ENCODE results near the gene CLDN24. TPM values are rescaled to one million over a fixed set of nuclear protein-coding genes. Genes with fewer than 3 reads are reported as not detected.

The CLDN24 gene
- total RNA-seq, 1 donor from 2014 or later: not detected

DNA sequence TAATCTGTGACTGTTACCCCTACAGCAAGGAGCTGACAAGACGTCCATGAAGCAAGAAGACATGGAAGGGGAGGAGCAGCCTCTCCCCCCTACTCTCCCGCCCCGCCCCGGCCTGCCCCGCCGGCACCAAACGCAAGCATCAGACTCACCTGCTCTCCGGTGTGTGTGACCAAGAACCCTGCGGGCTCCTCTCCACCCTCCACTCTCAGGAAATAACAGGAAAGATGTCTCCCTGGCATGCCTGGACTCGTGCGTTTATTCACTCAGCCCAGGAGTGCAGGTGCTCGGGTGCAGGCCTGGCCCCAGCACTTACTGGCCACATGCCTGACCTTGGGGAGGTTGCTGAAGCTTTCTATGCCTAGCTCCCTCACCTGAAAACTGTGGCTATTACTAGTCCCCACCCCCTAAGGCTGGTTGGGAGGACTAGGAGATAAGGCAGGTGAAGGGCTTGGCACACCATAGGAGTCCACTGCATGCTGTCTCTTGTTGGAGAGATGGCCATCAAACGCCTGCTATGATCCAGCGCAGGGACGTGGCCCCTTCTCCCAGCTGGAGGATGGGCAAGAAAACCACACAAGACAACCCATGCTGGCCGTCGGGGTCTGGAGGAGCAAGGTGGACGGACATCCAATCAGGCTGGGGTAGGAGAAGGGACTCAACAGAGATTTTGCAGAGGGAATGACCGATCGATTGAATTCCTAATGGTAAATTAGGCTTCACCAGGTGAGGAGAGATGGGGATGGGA, 34.9 kb upstream of the CLDN24 start:
- H3K79me2 ChIP-seq (ENCODE audit: insufficient read depth, low read length): no peaks in the 10 kb centered on the region
- no peak overlapping the region for H3K4me2 ChIP-seq (ENCODE audit: low read length)
- no peak for FAIRE-seq
- no peaks in the 10 kb centered on the region for H4K20me1 ChIP-seq (ENCODE audit: insufficient read depth, low read length)
- no peak overlapping the region for H3K27ac ChIP-seq (ENCODE audit: low read depth, low read length)
- H3K4me1 ChIP-seq (ENCODE audit: insufficient read depth, low read length): peaks cover 25% of the 10 kb centered on the region
- H3K27me3 Mint-ChIP-seq (ENCODE audit: low read depth, unreplicated experiment): no peaks in the 10 kb centered on the region
- peaks cover 4% of the 10 kb centered on the region for H3K36me3 Mint-ChIP-seq (ENCODE audit: low read depth, unreplicated experiment)
- DNase-seq (ENCODE audit: low read depth): no peak
- TF ChIP-seq, protein P1, sequence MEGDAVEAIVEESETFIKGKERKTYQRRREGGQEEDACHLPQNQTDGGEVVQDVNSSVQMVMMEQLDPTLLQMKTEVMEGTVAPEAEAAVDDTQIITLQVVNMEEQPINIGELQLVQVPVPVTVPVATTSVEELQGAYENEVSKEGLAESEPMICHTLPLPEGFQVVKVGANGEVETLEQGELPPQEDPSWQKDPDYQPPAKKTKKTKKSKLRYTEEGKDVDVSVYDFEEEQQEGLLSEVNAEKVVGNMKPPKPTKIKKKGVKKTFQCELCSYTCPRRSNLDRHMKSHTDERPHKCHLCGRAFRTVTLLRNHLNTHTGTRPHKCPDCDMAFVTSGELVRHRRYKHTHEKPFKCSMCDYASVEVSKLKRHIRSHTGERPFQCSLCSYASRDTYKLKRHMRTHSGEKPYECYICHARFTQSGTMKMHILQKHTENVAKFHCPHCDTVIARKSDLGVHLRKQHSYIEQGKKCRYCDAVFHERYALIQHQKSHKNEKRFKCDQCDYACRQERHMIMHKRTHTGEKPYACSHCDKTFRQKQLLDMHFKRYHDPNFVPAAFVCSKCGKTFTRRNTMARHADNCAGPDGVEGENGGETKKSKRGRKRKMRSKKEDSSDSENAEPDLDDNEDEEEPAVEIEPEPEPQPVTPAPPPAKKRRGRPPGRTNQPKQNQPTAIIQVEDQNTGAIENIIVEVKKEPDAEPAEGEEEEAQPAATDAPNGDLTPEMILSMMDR (IDR thresholded peaks at IDR 0.05; ENCODE audit: insufficient read depth, low read depth, low read length): no peak
- no peak for TF ChIP-seq EZH2 (IDR thresholded peaks at IDR 0.05; ENCODE audit: insufficient read depth, low read length)
- no peaks in the 10 kb centered on the region for H3K36me3 ChIP-seq (ENCODE audit: insufficient read depth, low read length)
- no peaks in the 10 kb centered on the region for H3K27me3 ChIP-seq (ENCODE audit: insufficient read depth, low read length)
- H3K4me1 Mint-ChIP-seq (ENCODE audit: low read depth, unreplicated experiment): peaks cover 15% of the 10 kb centered on the region
- no peak overlapping the region for H3K27ac Mint-ChIP-seq (ENCODE audit: unreplicated experiment)
- H3K4me3 Mint-ChIP-seq (ENCODE audit: unreplicated experiment): no peak overlapping the region
- no peaks in the 10 kb centered on the region for H3K9me3 ChIP-seq (ENCODE audit: insufficient read depth, low read depth, low read length)
- H3K9ac ChIP-seq (ENCODE audit: low read length): no peak overlapping the region
- H3K9me3 Mint-ChIP-seq (ENCODE audit: unreplicated experiment): peaks cover 7% of the 10 kb centered on the region
- H2AFZ ChIP-seq (ENCODE audit: low read depth, low read length): no peak overlapping the region
- no peak overlapping the region for H3K4me3 ChIP-seq (ENCODE audit: insufficient read depth, low read depth, low read length)

DNA sequence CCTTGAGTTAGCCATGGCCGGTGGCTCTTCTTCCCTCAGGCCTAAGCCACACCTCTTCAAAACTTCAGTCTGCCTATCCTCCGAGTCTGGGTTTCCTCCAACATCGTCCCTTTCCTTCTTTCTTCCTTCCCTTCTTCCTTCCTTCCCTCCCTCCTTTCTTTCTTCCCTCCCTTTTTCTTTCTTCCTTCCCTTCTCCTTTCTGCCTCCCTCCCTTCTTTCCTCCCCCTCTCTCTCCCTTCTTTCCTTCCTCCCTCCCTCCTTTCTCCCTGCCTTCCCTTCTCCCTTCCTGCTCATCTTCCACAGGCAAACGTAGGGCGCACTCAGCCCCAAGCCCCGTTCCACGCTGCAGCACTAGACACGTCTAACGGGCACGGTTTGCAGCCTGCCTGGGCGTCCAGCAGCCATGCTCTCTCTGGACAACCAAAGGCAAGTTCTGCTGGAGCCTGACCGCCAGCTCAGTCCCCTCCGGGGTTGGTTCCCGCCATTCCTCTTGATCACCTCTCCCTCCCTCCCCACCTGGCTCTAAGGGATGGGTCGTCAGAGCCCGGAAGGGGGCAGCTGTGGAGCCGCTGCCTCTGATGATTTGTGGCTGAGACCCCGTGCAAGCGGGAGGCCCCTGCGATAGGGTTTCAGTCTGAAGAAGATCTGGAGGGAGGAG, 34.1 kb upstream of the CLDN24 start:
- Mint-ChIP-seq H3K36me3 (ENCODE audit: low read depth, unreplicated experiment) (peaks cover 4% of the 10 kb centered on the region), H3K9me3 (ENCODE audit: unreplicated experiment) (peaks cover 7% of the 10 kb centered on the region), H3K4me3 (ENCODE audit: unreplicated experiment) (no peak overlapping the region), H3K4me1 (ENCODE audit: low read depth, unreplicated experiment) (peaks cover 15% of the 10 kb centered on the region), H3K27ac (ENCODE audit: unreplicated experiment) (no peak overlapping the region), H3K27me3 (ENCODE audit: low read depth, unreplicated experiment) (no peaks in the 10 kb centered on the region)
- TF ChIP-seq EZH2 (IDR thresholded peaks at IDR 0.05; ENCODE audit: insufficient read depth, low read length): no peak
- TF ChIP-seq, protein P1 (IDR thresholded peaks at IDR 0.05; ENCODE audit: insufficient read depth, low read depth, low read length): no peak
- Histone ChIP-seq H3K36me3 (ENCODE audit: insufficient read depth, low read length) (no peaks in the 10 kb centered on the region), H3K4me1 (ENCODE audit: insufficient read depth, low read length) (peaks cover 25% of the 10 kb centered on the region), H3K4me2 (ENCODE audit: low read length) (peak overlapping the region; percentile 60), H4K20me1 (ENCODE audit: insufficient read depth, low read length) (no peaks in the 10 kb centered on the region), H3K79me2 (ENCODE audit: insufficient read depth, low read length) (no peaks in the 10 kb centered on the region), H3K9ac (ENCODE audit: low read length) (peak overlapping the region; percentile 25), H3K4me3 (ENCODE audit: insufficient read depth, low read depth, low read length) (no peak overlapping the region), H3K27ac (ENCODE audit: low read depth, low read length) (peak overlapping the region; percentile 50), H3K27me3 (ENCODE audit: insufficient read depth, low read length) (no peaks in the 10 kb centered on the region), H2AFZ (ENCODE audit: low read depth, low read length) (no peak overlapping the region), H3K9me3 (ENCODE audit: insufficient read depth, low read depth, low read length) (no peaks in the 10 kb centered on the region)
- DNase-seq (ENCODE audit: low read depth): no peak
- no peak for FAIRE-seq

DNA sequence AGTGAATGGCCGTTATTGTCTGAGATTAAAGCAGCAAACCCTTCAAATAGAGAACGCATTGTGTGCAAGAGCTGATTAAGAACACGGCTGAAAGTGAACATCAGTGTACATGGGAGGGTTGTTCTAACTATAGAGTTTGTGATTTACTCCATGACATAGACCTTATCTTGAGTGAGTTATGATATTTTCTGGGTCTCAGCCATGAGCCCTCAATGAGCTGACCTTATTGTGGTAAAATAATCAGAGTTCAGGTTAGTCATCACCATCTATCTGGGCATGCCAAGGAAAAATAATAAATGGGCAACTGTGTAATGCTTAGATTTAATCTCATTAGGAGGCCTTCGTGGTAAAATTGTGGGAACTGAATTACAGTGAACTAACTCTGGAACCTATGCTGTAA, 33.2 kb upstream of the CLDN24 start:
- peak; percentile 93 for DNase-seq (ENCODE audit: low read depth)
- peaks cover 4% of the 10 kb centered on the region for H3K36me3 Mint-ChIP-seq (ENCODE audit: low read depth, unreplicated experiment)
- Histone ChIP-seq H2AFZ (ENCODE audit: low read depth, low read length) (no peak overlapping the region), H3K9ac (ENCODE audit: low read length) (peak overlapping the region; percentile 1), H3K27ac (ENCODE audit: low read depth, low read length) (peak overlapping the region; percentile 50), H3K79me2 (ENCODE audit: insufficient read depth, low read length) (no peaks in the 10 kb centered on the region), H3K36me3 (ENCODE audit: insufficient read depth, low read length) (no peaks in the 10 kb centered on the region), H3K4me2 (ENCODE audit: low read length) (peak overlapping the region; percentile 60), H3K4me1 (ENCODE audit: insufficient read depth, low read length) (peaks cover 25% of the 10 kb centered on the region), H3K4me3 (ENCODE audit: insufficient read depth, low read depth, low read length) (no peak overlapping the region), H3K9me3 (ENCODE audit: insufficient read depth, low read depth, low read length) (no peaks in the 10 kb centered on the region), H3K27me3 (ENCODE audit: insufficient read depth, low read length) (no peaks in the 10 kb centered on the region), H4K20me1 (ENCODE audit: insufficient read depth, low read length) (no peaks in the 10 kb centered on the region)
- no peaks in the 10 kb centered on the region for H3K27me3 Mint-ChIP-seq (ENCODE audit: low read depth, unreplicated experiment)
- no peak overlapping the region for H3K4me3 Mint-ChIP-seq (ENCODE audit: unreplicated experiment)
- TF ChIP-seq, protein P1 (IDR thresholded peaks at IDR 0.05; ENCODE audit: insufficient read depth, low read depth, low read length): no peak
- TF ChIP-seq EZH2 (IDR thresholded peaks at IDR 0.05; ENCODE audit: insufficient read depth, low read length): no peak
- no peak overlapping the region for H3K27ac Mint-ChIP-seq (ENCODE audit: unreplicated experiment)
- H3K4me1 Mint-ChIP-seq (ENCODE audit: low read depth, unreplicated experiment): peaks cover 11% of the 10 kb centered on the region
- peaks cover 9% of the 10 kb centered on the region for H3K9me3 Mint-ChIP-seq (ENCODE audit: unreplicated experiment)
- FAIRE-seq: peak; percentile 85
